ENCODE measurements around the gene SERTAD2. TPM values are rescaled to one million over a fixed set of nuclear protein-coding genes. Genes with fewer than 3 reads are reported as not detected.

Gene SERTAD2
- total RNA-seq, 1 donor from 2014 or later = 26.7 TPM

- H3K27ac Mint-ChIP-seq = no peak overlapping the region
- intact Hi-C loops (cut with micrococcal nuclease) = loop anchor here (5.0 kb wide), 2 partner anchors 337 to 508 kb away; partner anchors contain the start of genes PELI1 and SLC1A4
- no peaks in the 10 kb centered on the region for H3K9me3 Mint-ChIP-seq
- no peak for DNase-seq
- H3K27me3 Mint-ChIP-seq = no peaks in the 10 kb centered on the region
- H3K36me3 Mint-ChIP-seq (ENCODE audit: low read depth) = peaks cover 5% of the 10 kb centered on the region
- H3K4me1 Mint-ChIP-seq = peaks cover 64% of the 10 kb centered on the region
- H3K4me3 Mint-ChIP-seq = no peak overlapping the region
These were observed 3.4 kb downstream of the SERTAD2 start for GRCh38 chr2:64650296-64650695.

GRCh38 chr2:64649626-64650025 lies 4.1 kb downstream of the SERTAD2 start:
- intact Hi-C loops (cut with micrococcal nuclease) = loop anchor here (5.0 kb wide), 3 partner anchors 62 to 507 kb away; partner anchors contain the start of genes PELI1 and SLC1A4
- Mint-ChIP-seq H3K4me3 (peak overlapping the region; percentile 63), H3K9me3 (no peaks in the 10 kb centered on the region), H3K27ac (peak overlapping the region; percentile 68), H3K36me3 (ENCODE audit: low read depth) (peaks cover 5% of the 10 kb centered on the region), H3K27me3 (no peaks in the 10 kb centered on the region), H3K4me1 (peaks cover 64% of the 10 kb centered on the region)
- DNase-seq = peak; percentile 67

GRCh38 chr2:64649013-64649484 lies 4.7 kb downstream of the SERTAD2 start:
- Mint-ChIP-seq H3K9me3 (no peaks in the 10 kb centered on the region), H3K4me3 (no peak overlapping the region), H3K27ac (peak overlapping the region; percentile 65), H3K36me3 (ENCODE audit: low read depth) (peaks cover 5% of the 10 kb centered on the region), H3K27me3 (no peaks in the 10 kb centered on the region), H3K4me1 (peaks cover 68% of the 10 kb centered on the region)
- DNase-seq = no peak
- intact Hi-C loops (cut with micrococcal nuclease) = loop anchor here (5.0 kb wide), 1 partner anchor 62 kb away; no protein-coding TSS in a partner anchor

GRCh38 chr2:64646007-64646880 lies 7.5 kb downstream of the SERTAD2 start:
- Mint-ChIP-seq H3K27ac (no peak overlapping the region), H3K9me3 (no peaks in the 10 kb centered on the region), H3K36me3 (ENCODE audit: low read depth) (peaks cover 7% of the 10 kb centered on the region), H3K4me3 (no peak overlapping the region), H3K4me1 (peaks cover 74% of the 10 kb centered on the region), H3K27me3 (no peaks in the 10 kb centered on the region)
- DNase-seq = peak; percentile 95
- intact Hi-C loops (cut with micrococcal nuclease) = loop anchor here (1.0 to 5.0 kb wide), 3 partner anchors 59 to 219 kb away; no protein-coding TSS in a partner anchor

GRCh38 chr2:64644458-64645382 lies 9.0 kb downstream of the SERTAD2 start:
- Mint-ChIP-seq H3K36me3 (ENCODE audit: low read depth) (peaks cover 9% of the 10 kb centered on the region), H3K9me3 (no peaks in the 10 kb centered on the region), H3K4me1 (peaks cover 79% of the 10 kb centered on the region)

GRCh38 chr2:64643838-64644457 lies 9.8 kb downstream of the SERTAD2 start:
- no peak for DNase-seq
- peaks cover 75% of the 10 kb centered on the region for H3K4me1 Mint-ChIP-seq

More at GRCh38 chr2:64644458-64645382, 9.0 kb downstream of the SERTAD2 start:
- H3K27ac Mint-ChIP-seq = peak overlapping the region; percentile 92
- peak overlapping the region; percentile 84 for H3K4me3 Mint-ChIP-seq
- DNase-seq = peak; percentile 88
- no peaks in the 10 kb centered on the region for H3K27me3 Mint-ChIP-seq
- intact Hi-C loops (cut with micrococcal nuclease) = loop anchor here (1.0 to 5.0 kb wide), 6 partner anchors 8 to 186 kb away; no protein-coding TSS in a partner anchor

GRCh38 chr2:64641599-64641998 lies 12.1 kb downstream of the SERTAD2 start:
- peaks cover 79% of the 10 kb centered on the region for H3K4me1 Mint-ChIP-seq
- DNase-seq = no peak
- peaks cover 11% of the 10 kb centered on the region for H3K36me3 Mint-ChIP-seq (ENCODE audit: low read depth)
- intact Hi-C loops (cut with micrococcal nuclease) = no loop called here
- H3K4me3 Mint-ChIP-seq = no peak overlapping the region
- peak overlapping the region; percentile 21 for H3K27ac Mint-ChIP-seq
- H3K9me3 Mint-ChIP-seq = no peaks in the 10 kb centered on the region
- H3K27me3 Mint-ChIP-seq = no peaks in the 10 kb centered on the region

More at GRCh38 chr2:64643838-64644457, 9.8 kb downstream of the SERTAD2 start:
- peaks cover 9% of the 10 kb centered on the region for H3K36me3 Mint-ChIP-seq (ENCODE audit: low read depth)
- H3K27me3 Mint-ChIP-seq = no peaks in the 10 kb centered on the region
- no peaks in the 10 kb centered on the region for H3K9me3 Mint-ChIP-seq
- H3K4me3 Mint-ChIP-seq = peak overlapping the region; percentile 84
- intact Hi-C loops (cut with micrococcal nuclease) = loop anchor here (1.0 to 2.0 kb wide), 4 partner anchors 8 to 187 kb away; no protein-coding TSS in a partner anchor
- peak overlapping the region; percentile 92 for H3K27ac Mint-ChIP-seq

- Mint-ChIP-seq H3K27me3 (no peaks in the 10 kb centered on the region), H3K4me1 (peaks cover 79% of the 10 kb centered on the region), H3K4me3 (no peak overlapping the region), H3K27ac (peak overlapping the region; percentile 10), H3K36me3 (ENCODE audit: low read depth) (peaks cover 20% of the 10 kb centered on the region), H3K9me3 (no peaks in the 10 kb centered on the region)
- DNase-seq = no peak
- intact Hi-C loops (cut with micrococcal nuclease) = no loop called here
These were observed 13.3 kb downstream of the SERTAD2 start for GRCh38 chr2:64640153-64641044.

GRCh38 chr2:64639691-64640090 lies 14.0 kb downstream of the SERTAD2 start:
- peaks cover 23% of the 10 kb centered on the region for H3K36me3 Mint-ChIP-seq (ENCODE audit: low read depth)
- no peaks in the 10 kb centered on the region for H3K27me3 Mint-ChIP-seq
- no peak for DNase-seq
- H3K4me3 Mint-ChIP-seq = no peak overlapping the region
- intact Hi-C loops (cut with micrococcal nuclease) = no loop called here
- H3K27ac Mint-ChIP-seq = peak overlapping the region; percentile 10
- H3K4me1 Mint-ChIP-seq = peaks cover 73% of the 10 kb centered on the region
- no peaks in the 10 kb centered on the region for H3K9me3 Mint-ChIP-seq

- no peak for DNase-seq
- Mint-ChIP-seq H3K4me3 (peak overlapping the region; percentile 59), H3K27me3 (no peaks in the 10 kb centered on the region), H3K27ac (peak overlapping the region; percentile 84), H3K4me1 (peaks cover 66% of the 10 kb centered on the region), H3K36me3 (ENCODE audit: low read depth) (peaks cover 29% of the 10 kb centered on the region), H3K9me3 (no peaks in the 10 kb centered on the region)
- intact Hi-C loops (cut with micrococcal nuclease) = no loop called here
These were observed 15.1 kb downstream of the SERTAD2 start for GRCh38 chr2:64638502-64639120.

- H3K36me3 Mint-ChIP-seq (ENCODE audit: low read depth) = peaks cover 34% of the 10 kb centered on the region
These were observed 15.8 kb downstream of the SERTAD2 start for GRCh38 chr2:64637931-64638330.

More at GRCh38 chr2:64637931-64638330, 15.8 kb downstream of the SERTAD2 start:
- no peak for DNase-seq
- H3K27me3 Mint-ChIP-seq = no peaks in the 10 kb centered on the region
- intact Hi-C loops (cut with micrococcal nuclease) = no loop called here
- peak overlapping the region; percentile 84 for H3K27ac Mint-ChIP-seq
- H3K9me3 Mint-ChIP-seq = no peaks in the 10 kb centered on the region
- peak overlapping the region; percentile 59 for H3K4me3 Mint-ChIP-seq
- H3K4me1 Mint-ChIP-seq = peaks cover 62% of the 10 kb centered on the region
